AG20443 (cell line): ENCODE data around the gene COL11A2.

ENCODE experiments used
- DNase-seq: peaks from one replicate; pipeline ENCODE4 v3.0.0; 2012; ENCODE audit warnings: low spot score, mixed read lengths

The COL11A2 gene

GRCh38 chr6:33171880-33172687 lies 20.2 kb downstream of the COL11A2 start:
- no peak for DNase-seq

GRCh38 chr6:33171016-33171879 lies 21.0 kb downstream of the COL11A2 start:
- DNase-seq: no peak

GRCh38 chr6:33170176-33171015 lies 21.9 kb downstream of the COL11A2 start:
- no peak for DNase-seq

- no peak for DNase-seq
Observed at GRCh38 chr6:33169291-33170175, 22.7 kb downstream of the COL11A2 start.

GRCh38 chr6:33168639-33169038 lies 23.6 kb downstream of the COL11A2 start:
- DNase-seq: no peak

GRCh38 chr6:33168284-33168601 lies 24.0 kb downstream of the COL11A2 start:
- no peak for DNase-seq

- no peak for DNase-seq
Observed at GRCh38 chr6:33167374-33168283, 24.6 kb downstream of the COL11A2 start.

- DNase-seq: no peak
Observed at GRCh38 chr6:33166811-33167210, 25.5 kb downstream of the COL11A2 start.

GRCh38 chr6:33166363-33166762 lies 25.9 kb downstream of the COL11A2 start:
- DNase-seq: no peak

GRCh38 chr6:33165581-33166258 lies 26.5 kb downstream of the COL11A2 start:
- DNase-seq: no peak

GRCh38 chr6:33164665-33165373 lies 27.4 kb downstream of the COL11A2 start:
- no peak for DNase-seq

GRCh38 chr6:33164176-33164575 lies 28.1 kb downstream of the COL11A2 start:
- DNase-seq: no peak

GRCh38 chr6:33163540-33163939 lies 28.7 kb downstream of the COL11A2 start:
- no peak for DNase-seq

- peak; percentile 94 for DNase-seq
Observed at GRCh38 chr6:33161354-33162331, 30.6 kb downstream of the COL11A2 start.

- peak; percentile 90 for DNase-seq
Observed at GRCh38 chr6:33160728-33161344, 31.4 kb downstream of the COL11A2 start.

- no peak for DNase-seq
Observed at GRCh38 chr6:33160096-33160495, 32.2 kb downstream of the COL11A2 start.

- DNase-seq: no peak
Observed at GRCh38 chr6:33156964-33157363, 35.3 kb downstream of the COL11A2 start.
